Astrocyte (in vitro differentiated cells and primary cell): Measurements from ENCODE around the gene LRCH1. TPM values are rescaled to one million over a fixed set of nuclear protein-coding genes. Genes with fewer than 3 reads are reported as not detected.

ENCODE experiments used
- DNase-seq: peaks from one replicate; pipeline ENCODE4 v3.0.0-alpha.2; 2010; ENCODE audit warnings: low read depth
- FAIRE-seq: peaks from 2 replicates; lab custom pipeline; 2011; peaks lifted over from hg19 to GRCh38; lab: Jason Lieb, UNC
- H2AFZ ChIP-seq: 2 replicates; pipeline ENCODE4 v1.6.0; 2012; ENCODE audit warnings: low read depth, low read length, inconsistent platforms
- H3K27ac ChIP-seq: 2 replicates; pipeline ENCODE4 v1.5.1; 2011; ENCODE audit warnings: low read depth, low read length, inconsistent platforms
- H3K27me3 ChIP-seq: 2 replicates; pipeline ENCODE4 v1.6.0; 2011; ENCODE audit warnings: low read length, inconsistent platforms; ENCODE audit not compliant: insufficient read depth
- H3K36me3 ChIP-seq: 2 replicates; pipeline ENCODE4 v1.5.1; 2011; ENCODE audit warnings: low read length, inconsistent platforms; ENCODE audit not compliant: insufficient read depth
- H3K4me1 ChIP-seq: 2 replicates; pipeline ENCODE4 v1.5.1; 2011; ENCODE audit warnings: low read length, inconsistent platforms; ENCODE audit not compliant: insufficient read depth
- H3K4me2 ChIP-seq: 2 replicates; pipeline ENCODE4 v1.6.0; 2012; ENCODE audit warnings: low read length, inconsistent platforms
- H3K4me3 ChIP-seq: 2 replicates; pipeline ENCODE4 v1.5.1; 2011; ENCODE audit warnings: low read depth, mild to moderate bottlenecking, low read length, inconsistent platforms; ENCODE audit not compliant: insufficient read depth
- H3K79me2 ChIP-seq: 2 replicates; pipeline ENCODE4 v1.6.0; 2012; ENCODE audit warnings: mild to moderate bottlenecking, low read length, inconsistent platforms; ENCODE audit not compliant: insufficient read depth
- H3K9ac ChIP-seq: 2 replicates; pipeline ENCODE4 v1.6.0; 2012; ENCODE audit warnings: mild to moderate bottlenecking, low read length, inconsistent platforms
- H3K9me3 ChIP-seq: 2 replicates; pipeline ENCODE4 v1.5.1; 2012; ENCODE audit warnings: low read depth, mild to moderate bottlenecking, low read length, inconsistent platforms; ENCODE audit not compliant: insufficient read depth
- H4K20me1 ChIP-seq: 2 replicates; pipeline ENCODE4 v1.6.0; 2012; ENCODE audit warnings: low read length, inconsistent platforms; ENCODE audit not compliant: insufficient read depth
- H3K27ac Mint-ChIP-seq: one replicate; pipeline ENCODE4 v1.8.0; 2021; ENCODE audit warnings: mild to moderate bottlenecking, mixed read lengths; ENCODE audit not compliant: unreplicated experiment
- H3K27me3 Mint-ChIP-seq: one replicate; pipeline ENCODE4 v1.8.0; 2021; ENCODE audit warnings: low read depth, mixed read lengths; ENCODE audit not compliant: unreplicated experiment
- H3K36me3 Mint-ChIP-seq: one replicate; pipeline ENCODE4 v1.8.0; 2021; ENCODE audit warnings: low read depth, mixed read lengths; ENCODE audit not compliant: unreplicated experiment
- H3K4me1 Mint-ChIP-seq: one replicate; pipeline ENCODE4 v1.8.0; 2021; ENCODE audit warnings: low read depth, mixed read lengths; ENCODE audit not compliant: unreplicated experiment
- H3K4me3 Mint-ChIP-seq: one replicate; pipeline ENCODE4 v1.8.0; 2021; ENCODE audit warnings: mild to moderate bottlenecking, moderate library complexity, mixed read lengths; ENCODE audit not compliant: unreplicated experiment
- H3K9me3 Mint-ChIP-seq: one replicate; pipeline ENCODE4 v1.8.0; 2021; ENCODE audit warnings: mild to moderate bottlenecking, mixed read lengths; ENCODE audit not compliant: unreplicated experiment
- CTCF ChIP-seq: IDR thresholded peaks from 2 replicates; pipeline ENCODE4 v1.5.1; 2011; ENCODE audit warnings: low read depth, mild to moderate bottlenecking, inconsistent platforms, low read length, moderate library complexity; ENCODE audit not compliant: insufficient read depth
- EZH2 ChIP-seq: IDR thresholded peaks from 2 replicates; pipeline ENCODE4 v1.6.1; 2012; ENCODE audit warnings: mild to moderate bottlenecking, low read length, inconsistent platforms; ENCODE audit not compliant: insufficient read depth
- total RNA-seq: library from RNA; stranded (reverse); gene quantifications from 2 replicates; pipeline ENCODE4 v1.2.1, GENCODE V29; 2021

The LRCH1 gene
- total RNA-seq, 1 donor from 2014 or later: 17.7 TPM

- DNase-seq (peak; percentile 16), FAIRE-seq (no peak)
- TF ChIP-seq CTCF (no peak), EZH2 (no peak)
- no peaks in the 10 kb centered on the region for H3K9me3 ChIP-seq
- no peak overlapping the region for H3K9ac ChIP-seq
- Mint-ChIP-seq H3K4me1 (peaks cover 4% of the 10 kb centered on the region), H3K4me3 (no peak overlapping the region), H3K27me3 (no peaks in the 10 kb centered on the region), H3K27ac (no peak overlapping the region), H3K9me3 (no peaks in the 10 kb centered on the region), H3K36me3 (no peaks in the 10 kb centered on the region)
- H3K27ac ChIP-seq: no peak overlapping the region
- H2AFZ ChIP-seq: no peak overlapping the region
- H3K4me1 ChIP-seq: no peaks in the 10 kb centered on the region
- no peaks in the 10 kb centered on the region for H3K27me3 ChIP-seq
- no peaks in the 10 kb centered on the region for H3K79me2 ChIP-seq
- no peak overlapping the region for H3K4me2 ChIP-seq
- H3K36me3 ChIP-seq: no peaks in the 10 kb centered on the region
- no peaks in the 10 kb centered on the region for H4K20me1 ChIP-seq
- H3K4me3 ChIP-seq: no peak overlapping the region
These were observed 45.0 kb upstream of the LRCH1 start for GRCh38 chr13:46507981-46508380.

GRCh38 chr13:46509981-46510380 is 43.0 kb upstream of the LRCH1 start:
- H3K36me3 ChIP-seq: no peaks in the 10 kb centered on the region
- H4K20me1 ChIP-seq: no peaks in the 10 kb centered on the region
- H3K27me3 Mint-ChIP-seq: no peaks in the 10 kb centered on the region
- H3K79me2 ChIP-seq: no peaks in the 10 kb centered on the region
- FAIRE-seq (no peak), DNase-seq (no peak)
- H3K9me3 ChIP-seq: no peaks in the 10 kb centered on the region
- no peak overlapping the region for H3K27ac Mint-ChIP-seq
- H3K4me1 ChIP-seq: no peaks in the 10 kb centered on the region
- no peak overlapping the region for H3K4me3 Mint-ChIP-seq
- H3K4me2 ChIP-seq: no peak overlapping the region
- H3K4me3 ChIP-seq: no peak overlapping the region
- no peak for TF ChIP-seq EZH2
- H3K9ac ChIP-seq: no peak overlapping the region
- no peak overlapping the region for H2AFZ ChIP-seq
- no peaks in the 10 kb centered on the region for H3K36me3 Mint-ChIP-seq
- peaks cover 4% of the 10 kb centered on the region for H3K4me1 Mint-ChIP-seq
- H3K27me3 ChIP-seq: no peaks in the 10 kb centered on the region
- H3K9me3 Mint-ChIP-seq: no peaks in the 10 kb centered on the region
- H3K27ac ChIP-seq: no peak overlapping the region

GRCh38 chr13:46515803-46516202 is 37.2 kb upstream of the LRCH1 start:
- Mint-ChIP-seq H3K36me3 (no peaks in the 10 kb centered on the region), H3K4me1 (peaks cover 12% of the 10 kb centered on the region), H3K27me3 (no peaks in the 10 kb centered on the region), H3K9me3 (no peaks in the 10 kb centered on the region), H3K27ac (no peak overlapping the region), H3K4me3 (no peak overlapping the region)
- Histone ChIP-seq H3K79me2 (no peaks in the 10 kb centered on the region), H2AFZ (no peak overlapping the region), H3K9ac (no peak overlapping the region), H3K4me3 (no peak overlapping the region), H3K27ac (no peak overlapping the region), H3K9me3 (no peaks in the 10 kb centered on the region), H3K27me3 (no peaks in the 10 kb centered on the region), H3K36me3 (no peaks in the 10 kb centered on the region), H3K4me1 (no peaks in the 10 kb centered on the region), H4K20me1 (no peaks in the 10 kb centered on the region), H3K4me2 (no peak overlapping the region)
- DNase-seq (no peak), FAIRE-seq (no peak)
- TF ChIP-seq EZH2 (no peak), CTCF (no peak)
